PC-3 (cell line): ENCODE results near the gene XAGE1A. TPM values are rescaled to one million over a fixed set of nuclear protein-coding genes. Genes with fewer than 3 reads are reported as not detected.
"Not testable (repeated sequence)": the region's sequence is repeated elsewhere in the genome, so short reads cannot be mapped to it uniquely, and the experiment has no call there.

ENCODE experiments used
- ATAC-seq: fragments of 200-7000 bp; cut with Tn5 transposase; 2 replicates; pipeline ENCODE4 v1.9.1; 2020; ENCODE audit warnings: mild to moderate bottlenecking, moderate library complexity
- BruUV-seq: library from RNA; stranded (reverse); fragments of 400-500 nt; replicated peaks from 2 replicates; lab custom pipeline; 2021; lab: Mats Ljungman, UMichigan
- CTCF ChIA-PET: fragments of 300-600 bp; sonication (Branson Sonifier 250); formaldehyde crosslinking; loops from one replicate; lab custom pipeline; 2022; ENCODE audit warnings: antibody characterized with exemption; lab: Charles Lee
- POLR2A ChIA-PET: fragments of 300-600 bp; sonication (Branson Sonifier 250); formaldehyde crosslinking; loops from one replicate; lab custom pipeline; 2022; ENCODE audit warnings: antibody characterized with exemption; ENCODE audit not compliant: unreplicated experiment; lab: Charles Lee
- DNase-seq: peaks from one replicate; pipeline ENCODE4 v3.0.0-alpha.2; 2015
- H2AFZ ChIP-seq: fragments of 300-600 bp; sonication (generic); 2 replicates; pipeline ENCODE4 v1.6.0; 2016; ENCODE audit warnings: antibody characterized with exemption, low read length
- H3F3A ChIP-seq: fragments of 300-600 bp; sonication (generic); one replicate; pipeline ENCODE4 v1.6.0; 2017; ENCODE audit warnings: antibody characterized with exemption, low read length, control low read depth, mild to moderate bottlenecking; ENCODE audit not compliant: unreplicated experiment
- H3K27ac ChIP-seq: fragments of 300-600 bp; sonication (generic); 2 replicates; pipeline ENCODE4 v1.5.1; 2016; ENCODE audit warnings: mild to moderate bottlenecking, low read length
- H3K27me3 ChIP-seq: fragments of 300-600 bp; sonication (generic); 2 replicates; pipeline ENCODE4 v1.6.1; 2016; ENCODE audit warnings: low read length, mixed read lengths
- H3K36me3 ChIP-seq: fragments of 300-600 bp; sonication (generic); 2 replicates; pipeline ENCODE4 v1.6.1; 2016; ENCODE audit warnings: low read depth, mixed run types, low read length, mixed read lengths
- H3K4me1 ChIP-seq: fragments of 300-600 bp; sonication (generic); 2 replicates; pipeline ENCODE4 v1.5.1; 2016; ENCODE audit warnings: low read length; ENCODE audit not compliant: insufficient read depth
- H3K4me2 ChIP-seq: fragments of 300-600 bp; sonication (generic); 2 replicates; pipeline ENCODE4 v1.6.0; 2016; ENCODE audit warnings: low read length
- H3K4me3 ChIP-seq: fragments of 300-600 bp; sonication (generic); 2 replicates; pipeline ENCODE4 v1.5.1; 2016; ENCODE audit warnings: mild to moderate bottlenecking, low read length, mixed read lengths
- H3K79me2 ChIP-seq: fragments of 300-600 bp; sonication (generic); 2 replicates; pipeline ENCODE4 v1.6.1; 2017; ENCODE audit warnings: low read length, mixed read lengths
- H3K9ac ChIP-seq: fragments of 300-600 bp; sonication (generic); 2 replicates; pipeline ENCODE4 v1.6.0; 2016; ENCODE audit warnings: mild to moderate bottlenecking, low read length
- H3K9me2 ChIP-seq: fragments of 300-600 bp; sonication (generic); replicated peaks from 2 replicates; pipeline ENCODE4 v1.6.1; 2016; ENCODE audit warnings: mixed run types, low read length, mixed read lengths
- H3K9me3 ChIP-seq: fragments of 300-600 bp; sonication (generic); 2 replicates; pipeline ENCODE4 v1.6.1; 2016; ENCODE audit warnings: low read length, mixed read lengths
- H4K20me1 ChIP-seq: fragments of 300-600 bp; sonication (generic); 2 replicates; pipeline ENCODE4 v1.6.1; 2016; ENCODE audit warnings: low read length, mixed read lengths
- CTCF ChIP-seq: fragments of 300-600 bp; sonication (generic); conservative IDR thresholded peaks from 2 replicates; pipeline ENCODE4 v1.5.1; 2017; ENCODE audit warnings: antibody characterized with exemption, low read depth, mild to moderate bottlenecking, low read length
- EZH2 ChIP-seq: fragments of 300-600 bp; sonication (generic); IDR thresholded peaks from one replicate; pipeline ENCODE4 v1.6.1; 2017; ENCODE audit warnings: antibody characterized with exemption, mild to moderate bottlenecking, low read length; ENCODE audit not compliant: unreplicated experiment
- EZH2phosphoT487 ChIP-seq: fragments of 300-600 bp; sonication (generic); IDR thresholded peaks from 2 replicates; pipeline ENCODE4 v1.6.1; 2018; ENCODE audit warnings: mild to moderate bottlenecking, antibody characterized with exemption, low read length, borderline replicate concordance
- intact Hi-C: fragments of 100-400 bp; cut with micrococcal nuclease; formaldehyde crosslinking; loops from 2 replicates; pipeline ENCODE4 v1.9.0; 2023
- total RNA-seq: library from RNA; depleted of rRNA; stranded (reverse); fragments of >200 nt; gene quantifications from 2 replicates; pipeline ENCODE4 v1.2.3, GENCODE V29; 2014; rRNA removed

XAGE1A gene
- total RNA-seq, 1 experiment from 2014 or later, result not detected

GRCh38 chrX:52544147-52544840 lies 48.7 kb downstream of the XAGE1A start:
- DNase-seq, result no peak
- Histone ChIP-seq H3K36me3 (no peaks in the 10 kb centered on the region), H2AFZ (no peak overlapping the region), H3K9me3 (no peaks in the 10 kb centered on the region), H3F3A (no peaks in the 10 kb centered on the region), H3K27ac (no peak overlapping the region), H3K4me2 (no peak overlapping the region), H3K27me3 (peaks cover 9% of the 10 kb centered on the region; the same call in 1 of the 2 replicates), H4K20me1 (no peaks in the 10 kb centered on the region), H3K9me2 (no peaks in the 10 kb centered on the region), H3K9ac (no peak overlapping the region), H3K4me1 (no peaks in the 10 kb centered on the region), H3K4me3 (no peak overlapping the region), H3K79me2 (no peaks in the 10 kb centered on the region)
- TF ChIP-seq EZH2phosphoT487 (no peak), CTCF (no peak), EZH2 (no peak)
- ChIA-PET POLR2A (no interaction called here), CTCF (no interaction called here)
- intact Hi-C loops, result no loop called here
- no peak for ATAC-seq
- BruUV-seq, result no TSS peak

GRCh38 chrX:52548769-52549168 lies 53.2 kb downstream of the XAGE1A start:
- intact Hi-C loops, CTCF ChIA-PET: not testable (repeated sequence)

More at GRCh38 chrX:52548769-52549168, 53.2 kb downstream of the XAGE1A start:
- H3K9me3 ChIP-seq, DNase-seq, BruUV-seq, H2AFZ ChIP-seq, H3K9ac ChIP-seq, H3K36me3 ChIP-seq, H3K4me2 ChIP-seq, H3K27me3 ChIP-seq, ATAC-seq, H3K9me2 ChIP-seq, H3F3A ChIP-seq, H4K20me1 ChIP-seq, H3K79me2 ChIP-seq, H3K4me3 ChIP-seq, H3K27ac ChIP-seq, POLR2A ChIA-PET, H3K4me1 ChIP-seq: not testable (repeated sequence)

Other genes with a start within 250 kb of the XAGE1A start
- not detected in 2 replicates for gene XAGE2, start 126.8 kb upstream of the XAGE1A start, total RNA-seq
- gene XAGE1B, start 21.3 kb downstream of the XAGE1A start, total RNA-seq, result not detected in 2 replicates
- gene SSX7, start 159.1 kb downstream of the XAGE1A start, total RNA-seq, result not detected in 2 replicates
- gene SSX2, start 211.4 kb downstream of the XAGE1A start, total RNA-seq, result not detected in 2 replicates